ENCODE measurements around the gene MAEA.

MAEA gene

DNA sequence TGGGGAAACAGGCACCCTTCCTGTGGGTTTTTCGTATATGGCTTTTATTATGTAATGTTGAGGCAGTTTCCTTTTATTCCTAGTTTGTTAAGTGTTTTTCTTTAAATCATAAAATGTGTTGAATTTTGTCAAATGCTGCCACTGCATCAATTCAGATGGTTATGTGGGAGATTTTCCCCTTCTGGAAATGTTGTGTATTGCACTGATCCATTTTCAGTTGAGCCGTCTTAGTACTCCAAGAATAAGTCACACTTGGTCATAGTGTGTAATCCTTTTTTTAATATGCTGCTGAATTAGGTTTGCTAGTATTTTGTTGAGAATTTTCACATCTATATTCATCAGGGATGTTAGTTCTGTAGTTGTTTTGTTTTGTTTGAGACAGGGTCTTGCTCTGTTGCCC lies 31.2 kb upstream of the MAEA start:
- DNase-seq (ENCODE audit: low spot score): no peak
- H3K27ac Mint-ChIP-seq: no peak overlapping the region
- no peaks in the 10 kb centered on the region for H3K27me3 Mint-ChIP-seq (ENCODE audit: low read depth)
- no peak overlapping the region for H3K4me3 Mint-ChIP-seq
- H3K4me1 Mint-ChIP-seq (ENCODE audit: low read depth): peaks cover 36% of the 10 kb centered on the region
- H3K36me3 Mint-ChIP-seq (ENCODE audit: low read depth): peaks cover 40% of the 10 kb centered on the region
- H3K9me3 Mint-ChIP-seq: peaks cover 50% of the 10 kb centered on the region

DNA sequence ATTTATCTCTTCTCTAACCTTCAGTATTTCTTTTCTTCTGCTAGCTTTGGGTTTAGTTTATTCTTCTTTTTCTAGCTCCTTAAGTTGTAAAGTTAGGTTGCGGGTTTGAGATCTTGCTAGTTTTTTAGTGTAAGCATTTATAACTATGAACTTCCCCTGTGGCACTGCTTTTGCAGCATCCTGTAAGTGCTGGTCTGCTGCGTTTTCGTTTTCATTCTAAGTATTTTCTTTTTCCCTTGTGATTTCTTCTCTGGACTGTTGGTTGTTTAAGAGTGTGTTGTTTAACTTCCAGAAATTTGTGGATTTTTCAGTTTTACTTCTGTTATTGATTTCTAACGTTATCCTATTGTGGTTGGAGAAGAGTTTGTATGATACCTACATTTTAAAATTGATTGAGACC lies 29.7 kb upstream of the MAEA start:
- Mint-ChIP-seq H3K9me3 (peaks cover 37% of the 10 kb centered on the region), H3K4me1 (ENCODE audit: low read depth) (peaks cover 26% of the 10 kb centered on the region), H3K27me3 (ENCODE audit: low read depth) (no peaks in the 10 kb centered on the region), H3K27ac (peak overlapping the region; percentile 51), H3K36me3 (ENCODE audit: low read depth) (peaks cover 32% of the 10 kb centered on the region), H3K4me3 (no peak overlapping the region)
- no peak for DNase-seq (ENCODE audit: low spot score)

DNA sequence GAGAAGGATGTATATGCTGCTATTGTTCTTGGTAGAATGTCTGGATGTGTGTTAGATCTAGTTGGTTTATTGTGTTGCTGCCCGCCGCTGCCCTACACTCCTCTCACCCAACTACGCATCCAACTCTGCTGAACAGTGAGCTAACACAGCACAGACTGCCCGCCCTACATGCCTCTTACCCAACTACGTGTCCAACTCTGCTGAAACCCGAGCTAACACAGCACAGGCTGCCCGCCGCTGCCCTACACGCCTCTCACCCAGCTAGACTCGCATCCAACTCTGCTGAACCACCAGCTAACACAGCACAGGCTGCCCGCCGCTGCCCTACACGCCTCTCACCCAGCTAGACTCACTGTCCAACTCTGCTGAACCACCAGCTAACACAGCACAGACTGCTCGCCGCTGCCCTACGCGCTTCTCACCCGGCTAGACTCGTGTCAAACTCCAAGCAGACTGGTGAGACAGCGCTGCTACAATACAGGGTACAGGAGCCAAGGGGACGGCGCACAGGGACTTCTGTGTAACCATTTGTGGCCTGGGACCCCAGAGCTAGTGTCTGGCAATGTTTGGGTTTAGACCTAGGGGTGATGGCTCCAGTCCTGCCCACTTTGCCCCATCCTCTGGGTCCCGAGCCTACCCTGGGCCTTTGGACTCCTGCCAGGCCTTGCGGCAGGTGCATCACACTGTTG lies 29.1 kb upstream of the MAEA start:
- Mint-ChIP-seq H3K4me1 (ENCODE audit: low read depth) (peaks cover 25% of the 10 kb centered on the region), H3K9me3 (peaks cover 31% of the 10 kb centered on the region), H3K27me3 (ENCODE audit: low read depth) (no peaks in the 10 kb centered on the region), H3K27ac (peak overlapping the region; percentile 52), H3K36me3 (ENCODE audit: low read depth) (peaks cover 34% of the 10 kb centered on the region), H3K4me3 (no peak overlapping the region)
- DNase-seq (ENCODE audit: low spot score): no peak

DNA sequence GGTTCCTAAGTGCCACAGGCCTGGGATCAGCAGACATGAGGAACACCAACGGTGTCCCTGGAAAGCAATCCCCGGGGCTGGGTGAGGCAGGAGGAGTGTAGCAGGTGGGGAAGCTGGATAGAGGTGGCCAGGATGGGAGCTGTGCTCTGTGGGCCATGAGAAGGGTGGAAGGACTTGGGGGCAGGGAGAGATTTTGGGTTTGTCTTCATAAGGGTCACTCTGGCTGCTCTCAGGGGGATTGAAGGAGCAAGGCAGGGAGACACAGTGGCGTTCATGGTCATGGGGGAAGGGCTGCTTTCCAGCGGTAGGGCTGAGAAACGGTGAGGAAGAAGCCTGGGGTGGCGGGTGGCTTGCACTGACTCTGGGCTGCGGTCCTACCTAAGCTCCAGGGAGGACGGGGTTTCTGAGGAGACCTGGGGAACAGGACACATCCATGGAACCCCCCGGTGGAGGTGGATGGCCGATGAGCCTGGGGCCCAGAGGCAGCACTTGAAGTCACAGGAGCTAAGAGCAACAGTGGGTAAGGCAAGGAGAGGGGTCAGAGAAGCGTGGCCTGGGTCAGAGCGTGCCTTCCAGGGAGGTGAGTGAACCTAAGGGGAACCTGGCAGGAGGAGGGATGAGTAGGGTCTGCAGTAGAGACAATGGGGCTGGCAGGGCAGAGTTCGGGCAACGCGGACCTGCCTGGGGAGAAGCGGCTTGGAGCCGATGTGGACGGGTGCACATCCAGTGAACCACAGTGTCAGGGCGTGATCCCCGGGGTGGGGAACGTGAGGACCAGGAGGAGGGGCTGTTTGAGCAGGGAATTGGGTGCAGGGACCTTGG lies 28.4 kb upstream of the MAEA start:
- no peak for DNase-seq (ENCODE audit: low spot score)
- Mint-ChIP-seq H3K4me1 (ENCODE audit: low read depth) (peaks cover 24% of the 10 kb centered on the region), H3K36me3 (ENCODE audit: low read depth) (peaks cover 35% of the 10 kb centered on the region), H3K4me3 (peak overlapping the region; percentile 8), H3K9me3 (peaks cover 25% of the 10 kb centered on the region), H3K27ac (no peak overlapping the region), H3K27me3 (ENCODE audit: low read depth) (no peaks in the 10 kb centered on the region)

DNA sequence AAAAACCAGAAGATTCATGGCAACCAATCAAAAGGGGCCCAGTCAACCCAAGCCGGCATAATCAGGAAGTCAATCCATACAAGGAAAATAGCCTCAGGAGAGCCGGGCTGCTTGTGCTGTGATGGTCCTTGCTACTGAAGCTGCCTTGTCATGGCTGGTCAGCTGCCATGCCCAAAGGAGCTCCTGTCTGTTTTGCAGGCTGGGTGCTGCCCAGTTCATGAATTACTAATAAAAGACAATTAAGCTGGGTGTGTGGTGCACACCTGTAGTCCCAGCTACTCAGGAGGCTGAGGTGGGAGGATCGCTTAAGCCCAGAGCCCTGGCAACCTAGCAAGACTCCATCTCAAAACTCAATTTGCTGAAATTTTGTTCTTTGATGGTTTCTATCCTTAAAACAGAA lies 24.7 kb upstream of the MAEA start:
- Mint-ChIP-seq H3K4me3 (no peak overlapping the region), H3K27me3 (ENCODE audit: low read depth) (no peaks in the 10 kb centered on the region), H3K9me3 (peaks cover 11% of the 10 kb centered on the region), H3K27ac (no peak overlapping the region), H3K36me3 (ENCODE audit: low read depth) (peaks cover 29% of the 10 kb centered on the region), H3K4me1 (ENCODE audit: low read depth) (peaks cover 38% of the 10 kb centered on the region)
- no peak for DNase-seq (ENCODE audit: low spot score)

DNA sequence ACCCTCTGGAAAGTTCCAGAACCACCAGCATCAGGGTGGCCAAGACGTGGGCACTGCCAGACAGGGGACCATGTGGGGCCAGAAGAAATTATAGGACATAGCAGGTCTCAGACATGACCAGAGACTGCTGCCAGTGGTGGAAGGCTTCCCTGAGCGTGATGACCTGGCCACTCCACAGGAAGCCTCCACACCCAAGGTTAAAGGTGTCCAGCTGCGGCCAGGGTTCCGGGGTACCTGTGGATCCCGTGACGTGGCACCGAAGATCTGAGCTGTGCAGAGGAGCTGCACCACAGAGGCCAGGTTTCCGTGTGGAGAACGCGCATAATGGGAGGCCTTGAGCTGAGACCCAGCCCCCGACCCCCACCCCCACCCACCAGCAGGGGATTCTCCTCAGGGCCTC lies 24.3 kb upstream of the MAEA start:
- peaks cover 11% of the 10 kb centered on the region for H3K9me3 Mint-ChIP-seq
- H3K27ac Mint-ChIP-seq: no peak overlapping the region
- no peaks in the 10 kb centered on the region for H3K27me3 Mint-ChIP-seq (ENCODE audit: low read depth)
- peaks cover 26% of the 10 kb centered on the region for H3K36me3 Mint-ChIP-seq (ENCODE audit: low read depth)
- H3K4me3 Mint-ChIP-seq: no peak overlapping the region
- peaks cover 34% of the 10 kb centered on the region for H3K4me1 Mint-ChIP-seq (ENCODE audit: low read depth)
- no peak for DNase-seq (ENCODE audit: low spot score)

DNA sequence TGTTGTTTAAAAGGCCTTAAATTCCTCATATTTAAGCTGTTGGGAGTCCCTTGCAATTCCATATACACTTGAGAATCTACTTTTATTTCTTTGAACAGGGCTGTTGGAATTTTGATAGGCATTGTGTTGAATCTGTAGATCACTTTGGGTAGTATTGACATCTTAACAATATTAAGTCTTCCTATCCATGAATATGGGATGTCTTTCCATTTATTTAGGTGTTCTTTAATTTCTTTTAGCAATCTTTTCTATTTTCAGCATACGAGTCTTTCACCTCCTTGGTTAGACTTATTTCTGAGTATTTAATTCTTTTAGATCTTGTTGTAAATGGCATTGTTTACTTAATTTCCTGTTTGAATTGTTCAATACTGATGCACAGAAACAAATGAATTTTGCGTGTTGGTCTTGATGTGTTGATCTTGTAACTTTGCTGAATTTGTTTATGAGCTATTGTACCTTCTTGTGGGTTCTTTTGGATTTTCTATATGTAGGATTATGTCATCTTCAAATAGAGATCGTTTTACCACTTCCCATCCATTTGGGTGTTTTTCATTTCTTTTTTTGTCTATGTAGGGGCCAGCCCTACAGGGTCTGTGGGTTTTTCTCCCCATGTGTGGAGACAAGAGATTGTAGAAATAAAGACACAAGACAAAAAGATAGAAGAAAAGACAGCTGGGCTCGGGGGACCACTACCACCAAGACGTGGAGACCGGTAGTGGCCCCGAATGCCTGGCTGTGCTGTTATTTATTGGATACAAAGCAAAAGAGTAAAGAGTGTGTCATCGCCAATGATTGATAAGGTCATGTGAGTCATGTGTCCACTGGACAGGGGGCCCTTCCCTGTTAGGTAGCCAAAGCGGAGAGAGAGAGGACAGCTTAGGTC lies 22.6 kb upstream of the MAEA start:
- no peak for DNase-seq (ENCODE audit: low spot score)
- peaks cover 25% of the 10 kb centered on the region for H3K4me1 Mint-ChIP-seq (ENCODE audit: low read depth)

DNA sequence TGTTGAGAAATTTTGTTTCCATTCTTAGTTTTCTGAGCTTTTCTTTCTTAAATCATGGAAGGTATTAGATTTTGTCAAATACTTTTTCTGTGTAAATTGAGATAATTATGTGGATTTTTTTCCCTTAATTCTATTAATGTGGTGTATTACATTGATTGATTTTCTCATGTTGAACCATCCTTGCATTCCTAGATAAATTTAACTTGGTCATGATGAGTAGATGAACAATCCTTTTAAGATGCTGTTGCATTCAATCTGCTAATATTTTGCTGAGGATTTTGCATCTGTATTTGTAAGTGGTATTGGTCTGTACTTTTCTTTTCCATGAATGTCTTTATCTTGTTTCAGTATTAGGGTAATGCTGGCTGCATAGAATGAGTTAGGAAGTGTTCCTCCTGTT lies 20.5 kb upstream of the MAEA start:
- H3K27ac Mint-ChIP-seq: no peak overlapping the region
- H3K4me3 Mint-ChIP-seq: no peak overlapping the region
- H3K36me3 Mint-ChIP-seq (ENCODE audit: low read depth): peaks cover 24% of the 10 kb centered on the region
- H3K4me1 Mint-ChIP-seq (ENCODE audit: low read depth): peaks cover 17% of the 10 kb centered on the region
- no peak for DNase-seq (ENCODE audit: low spot score)
- H3K9me3 Mint-ChIP-seq: peaks cover 17% of the 10 kb centered on the region
- H3K27me3 Mint-ChIP-seq (ENCODE audit: low read depth): no peaks in the 10 kb centered on the region

More for the DNA sequence above, 22.6 kb upstream of the MAEA start:
- Mint-ChIP-seq H3K27ac (peak overlapping the region; percentile 96), H3K27me3 (ENCODE audit: low read depth) (no peaks in the 10 kb centered on the region), H3K4me3 (peak overlapping the region; percentile 76), H3K9me3 (peaks cover 17% of the 10 kb centered on the region), H3K36me3 (ENCODE audit: low read depth) (peaks cover 24% of the 10 kb centered on the region)

DNA sequence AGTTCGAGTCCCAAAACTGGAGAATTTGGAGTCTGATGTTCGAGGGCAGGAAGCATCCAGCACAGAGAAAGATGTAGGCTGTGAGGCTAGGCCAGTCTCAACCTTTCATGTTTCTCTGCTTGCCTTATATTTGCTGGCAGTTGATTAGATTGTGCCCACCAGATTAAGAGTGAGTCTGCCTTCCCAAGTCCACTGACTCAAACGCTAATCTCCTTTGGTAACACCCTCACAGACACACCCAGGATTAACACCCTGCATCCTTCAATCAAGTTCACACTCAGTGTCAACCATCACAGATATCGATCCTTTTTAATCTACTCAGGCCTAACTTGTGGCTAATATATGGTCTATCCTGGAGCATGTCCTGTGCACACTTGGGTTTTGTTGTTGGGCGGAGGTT lies 18.0 kb upstream of the MAEA start:
- H3K36me3 Mint-ChIP-seq (ENCODE audit: low read depth): peaks cover 10% of the 10 kb centered on the region
- H3K9me3 Mint-ChIP-seq: peaks cover 11% of the 10 kb centered on the region
- H3K27me3 Mint-ChIP-seq (ENCODE audit: low read depth): no peaks in the 10 kb centered on the region
- H3K4me1 Mint-ChIP-seq (ENCODE audit: low read depth): peaks cover 13% of the 10 kb centered on the region
- no peak overlapping the region for H3K4me3 Mint-ChIP-seq
- DNase-seq (ENCODE audit: low spot score): no peak
- no peak overlapping the region for H3K27ac Mint-ChIP-seq

DNA sequence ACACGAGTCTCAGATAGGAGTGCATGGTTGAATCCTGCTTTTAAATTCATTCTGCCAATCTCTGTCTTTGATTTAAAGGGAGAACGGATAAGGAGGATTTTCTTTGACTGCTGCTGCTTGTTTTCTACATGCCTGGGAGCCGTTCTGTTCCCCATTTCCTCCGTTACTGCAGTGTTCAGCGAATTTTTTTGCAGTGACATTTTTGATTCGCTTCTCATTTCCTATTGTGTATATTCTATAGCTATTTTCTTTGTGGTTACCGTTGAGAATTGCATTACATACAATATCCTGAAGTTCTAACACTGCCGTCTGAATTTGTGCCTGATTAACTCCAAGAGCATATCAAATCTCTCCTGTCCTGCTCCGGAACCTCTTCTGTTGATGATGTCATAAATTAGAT lies 14.8 kb upstream of the MAEA start:
- Mint-ChIP-seq H3K4me3 (no peak overlapping the region), H3K4me1 (ENCODE audit: low read depth) (no peaks in the 10 kb centered on the region), H3K27ac (no peak overlapping the region), H3K36me3 (ENCODE audit: low read depth) (peaks cover 5% of the 10 kb centered on the region), H3K27me3 (ENCODE audit: low read depth) (no peaks in the 10 kb centered on the region), H3K9me3 (peaks cover 6% of the 10 kb centered on the region)
- DNase-seq (ENCODE audit: low spot score): no peak

DNA sequence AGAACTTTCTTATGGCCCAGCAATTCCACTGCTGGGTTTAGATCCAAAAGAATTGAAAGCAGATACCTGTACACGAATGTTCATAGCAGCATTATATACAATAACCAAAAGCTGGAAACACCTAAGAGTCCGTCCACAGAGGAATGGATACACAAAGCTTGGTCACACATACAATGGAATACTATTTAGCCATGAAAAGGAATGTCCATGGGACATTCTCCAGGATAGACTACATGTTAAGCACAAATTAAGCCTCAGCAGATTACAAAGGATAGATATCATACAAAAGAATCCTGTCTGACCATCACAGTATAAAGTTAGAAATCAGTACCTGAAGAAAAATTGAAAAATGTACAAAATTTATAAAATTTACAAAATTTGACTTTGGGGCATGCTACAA lies 12.7 kb upstream of the MAEA start:
- no peak for DNase-seq (ENCODE audit: low spot score)
- H3K27ac Mint-ChIP-seq: no peak overlapping the region
- no peaks in the 10 kb centered on the region for H3K9me3 Mint-ChIP-seq
- no peak overlapping the region for H3K4me3 Mint-ChIP-seq
- H3K4me1 Mint-ChIP-seq (ENCODE audit: low read depth): no peaks in the 10 kb centered on the region
- no peaks in the 10 kb centered on the region for H3K36me3 Mint-ChIP-seq (ENCODE audit: low read depth)
- H3K27me3 Mint-ChIP-seq (ENCODE audit: low read depth): no peaks in the 10 kb centered on the region

DNA sequence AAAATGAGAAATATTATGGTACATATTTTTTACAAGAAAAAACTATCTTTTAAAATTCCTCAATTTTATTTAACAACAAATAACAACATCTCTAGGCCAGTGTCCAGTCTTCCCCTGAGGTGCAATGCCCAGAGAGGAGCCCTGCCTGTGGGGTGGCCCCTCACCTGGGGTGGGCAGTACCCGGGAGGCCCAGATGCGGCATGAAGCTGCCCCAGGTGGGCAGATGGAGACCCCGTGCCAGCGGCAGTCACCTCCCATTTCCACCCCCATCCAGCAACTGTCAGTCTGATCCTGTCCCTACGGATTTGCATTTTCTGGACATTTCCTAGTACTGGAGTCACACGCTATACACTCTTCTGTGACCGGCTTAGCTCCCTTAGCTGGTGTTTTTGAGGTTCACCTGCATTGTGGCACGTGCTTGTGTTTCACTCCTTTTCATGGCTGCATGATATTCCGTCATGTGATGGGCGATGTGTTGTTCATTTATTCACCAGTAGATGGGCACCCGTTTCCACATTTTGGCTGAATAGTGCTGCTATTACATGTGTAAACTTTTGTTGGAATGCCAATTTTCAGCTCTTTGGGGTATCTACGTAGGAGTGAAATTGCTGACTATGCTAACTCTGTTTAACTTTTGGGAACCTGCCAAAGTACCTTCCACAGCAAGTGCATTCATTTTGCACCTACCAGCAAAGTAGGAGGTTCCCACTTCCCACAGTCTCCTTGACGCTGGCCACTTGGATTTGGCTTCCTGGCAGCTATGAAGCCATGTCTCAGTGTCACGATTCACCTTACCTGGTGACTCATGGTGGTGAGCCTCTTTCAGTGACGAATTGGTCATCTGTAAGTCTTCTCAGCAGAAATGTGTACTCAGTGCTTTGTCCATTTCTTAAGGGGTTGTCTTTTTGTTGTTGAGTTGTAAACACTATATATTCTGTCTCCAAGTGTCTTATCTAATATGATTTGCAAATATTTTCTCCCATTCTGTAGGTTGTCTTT lies 11.7 kb upstream of the MAEA start:
- Mint-ChIP-seq H3K27ac (no peak overlapping the region), H3K4me3 (no peak overlapping the region), H3K9me3 (peaks cover 5% of the 10 kb centered on the region), H3K36me3 (ENCODE audit: low read depth) (no peaks in the 10 kb centered on the region), H3K27me3 (ENCODE audit: low read depth) (no peaks in the 10 kb centered on the region), H3K4me1 (ENCODE audit: low read depth) (no peaks in the 10 kb centered on the region)
- no peak for DNase-seq (ENCODE audit: low spot score)

DNA sequence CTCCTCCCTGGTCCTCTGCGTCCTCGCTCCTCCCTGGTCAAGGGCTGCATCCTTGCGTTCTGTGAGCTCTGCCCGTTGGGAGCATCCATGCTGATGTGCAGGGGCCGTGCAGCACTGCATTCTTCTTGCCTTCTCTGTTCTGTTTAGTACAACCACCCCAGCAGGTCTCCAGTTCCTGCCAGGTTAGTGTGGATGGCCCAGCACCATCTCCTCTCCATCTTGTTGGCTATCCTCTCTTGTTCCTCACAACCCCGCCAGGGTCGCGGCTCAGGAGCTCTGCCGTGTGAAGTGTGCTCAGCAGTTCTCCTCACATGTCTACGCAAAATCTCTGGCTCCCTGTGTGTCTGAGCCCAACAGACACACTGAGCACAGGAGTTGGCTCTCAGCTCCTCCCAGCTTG lies 10.4 kb upstream of the MAEA start:
- no peaks in the 10 kb centered on the region for H3K4me1 Mint-ChIP-seq (ENCODE audit: low read depth)
- H3K36me3 Mint-ChIP-seq (ENCODE audit: low read depth): no peaks in the 10 kb centered on the region
- H3K27ac Mint-ChIP-seq: no peak overlapping the region
- H3K9me3 Mint-ChIP-seq: peaks cover 5% of the 10 kb centered on the region
- H3K27me3 Mint-ChIP-seq (ENCODE audit: low read depth): no peaks in the 10 kb centered on the region
- H3K4me3 Mint-ChIP-seq: no peak overlapping the region
- no peak for DNase-seq (ENCODE audit: low spot score)
